ENCODE results near the gene PIEZO2. TPM values are rescaled to one million over a fixed set of nuclear protein-coding genes. Genes with fewer than 3 reads are reported as not detected.

PIEZO2 gene
- total RNA-seq, 3 donors from 2014 or later (not counting 1 experiment from before 2014, with no cell fraction given): not detected

- WGBS (ENCODE audit: insufficient coverage): 72% methylated on average over 7 of the region's 7 CpGs
- ATAC-seq: no peak
Observed at GRCh38 chr18:10690366-10690765, 459.0 kb downstream of the PIEZO2 start.

GRCh38 chr18:10690035-10690329 is 459.4 kb downstream of the PIEZO2 start:
- ATAC-seq: no peak
- no peak overlapping the region for H3K27ac Mint-ChIP-seq
- no peaks in the 10 kb centered on the region for H3K4me1 ChIP-seq (ENCODE audit: control insufficient read depth, insufficient read depth, low read length)
- H3K36me3 ChIP-seq (ENCODE audit: control insufficient read depth, insufficient read depth, low read length): no peaks in the 10 kb centered on the region
- no peaks in the 10 kb centered on the region for H3K9me3 ChIP-seq (ENCODE audit: control insufficient read depth, insufficient read depth, low read length)
- no peak for TF ChIP-seq CTCF (IDR thresholded peaks at IDR 0.05)
- H3K27me3 Mint-ChIP-seq (ENCODE audit: low read depth in 2 of 2): no peaks in the 10 kb centered on the region
- no peaks in the 10 kb centered on the region for H3K4me1 Mint-ChIP-seq
- no peak for DNase-seq
- no peak overlapping the region for H3K4me3 Mint-ChIP-seq
- no peaks in the 10 kb centered on the region for H3K27me3 ChIP-seq (ENCODE audit: control insufficient read depth, insufficient read depth, low read length)
- intact Hi-C loops (cut with micrococcal nuclease): no loop called here
- no peak overlapping the region for H3K27ac ChIP-seq (ENCODE audit: low read length)
- no peak overlapping the region for H3K4me3 ChIP-seq (ENCODE audit: low read length)
- H3K9me3 Mint-ChIP-seq: no peaks in the 10 kb centered on the region
- WGBS (ENCODE audit: insufficient coverage): 80% methylated on average over 4 of the region's 4 CpGs
- no peaks in the 10 kb centered on the region for H3K36me3 Mint-ChIP-seq

More at GRCh38 chr18:10690366-10690765, 459.0 kb downstream of the PIEZO2 start:
- Mint-ChIP-seq H3K9me3 (no peaks in the 10 kb centered on the region), H3K4me3 (no peak overlapping the region), H3K27ac (no peak overlapping the region), H3K27me3 (ENCODE audit: low read depth in 2 of 2) (no peaks in the 10 kb centered on the region), H3K36me3 (no peaks in the 10 kb centered on the region), H3K4me1 (no peaks in the 10 kb centered on the region)
- no peak overlapping the region for H3K4me3 ChIP-seq (ENCODE audit: low read length)
- H3K4me1 ChIP-seq (ENCODE audit: control insufficient read depth, insufficient read depth, low read length): no peaks in the 10 kb centered on the region
- no peak overlapping the region for H3K27ac ChIP-seq (ENCODE audit: low read length)
- no peaks in the 10 kb centered on the region for H3K36me3 ChIP-seq (ENCODE audit: control insufficient read depth, insufficient read depth, low read length)
- no peak for DNase-seq
- no peak for TF ChIP-seq CTCF (IDR thresholded peaks at IDR 0.05)
- intact Hi-C loops (cut with micrococcal nuclease): no loop called here
- H3K9me3 ChIP-seq (ENCODE audit: control insufficient read depth, insufficient read depth, low read length): no peaks in the 10 kb centered on the region
- no peaks in the 10 kb centered on the region for H3K27me3 ChIP-seq (ENCODE audit: control insufficient read depth, insufficient read depth, low read length)

- no peak overlapping the region for H3K4me3 Mint-ChIP-seq
- no peaks in the 10 kb centered on the region for H3K4me1 ChIP-seq (ENCODE audit: control insufficient read depth, insufficient read depth, low read length)
- 77% methylated on average over 9 of the region's 12 CpGs for WGBS (ENCODE audit: insufficient coverage)
- H3K9me3 ChIP-seq (ENCODE audit: control insufficient read depth, insufficient read depth, low read length): no peaks in the 10 kb centered on the region
- no peak for TF ChIP-seq CTCF (IDR thresholded peaks at IDR 0.05)
- H3K4me1 Mint-ChIP-seq: no peaks in the 10 kb centered on the region
- no peak overlapping the region for H3K27ac Mint-ChIP-seq
- H3K36me3 Mint-ChIP-seq: no peaks in the 10 kb centered on the region
- intact Hi-C loops (cut with micrococcal nuclease): no loop called here
- ATAC-seq: no peak
- no peak for DNase-seq
- H3K4me3 ChIP-seq (ENCODE audit: low read length): no peak overlapping the region
- no peaks in the 10 kb centered on the region for H3K9me3 Mint-ChIP-seq
- no peaks in the 10 kb centered on the region for H3K27me3 Mint-ChIP-seq (ENCODE audit: low read depth in 2 of 2)
- no peaks in the 10 kb centered on the region for H3K27me3 ChIP-seq (ENCODE audit: control insufficient read depth, insufficient read depth, low read length)
- no peaks in the 10 kb centered on the region for H3K36me3 ChIP-seq (ENCODE audit: control insufficient read depth, insufficient read depth, low read length)
- H3K27ac ChIP-seq (ENCODE audit: low read length): no peak overlapping the region
Observed at GRCh38 chr18:10689236-10690034, 459.9 kb downstream of the PIEZO2 start.

DNA sequence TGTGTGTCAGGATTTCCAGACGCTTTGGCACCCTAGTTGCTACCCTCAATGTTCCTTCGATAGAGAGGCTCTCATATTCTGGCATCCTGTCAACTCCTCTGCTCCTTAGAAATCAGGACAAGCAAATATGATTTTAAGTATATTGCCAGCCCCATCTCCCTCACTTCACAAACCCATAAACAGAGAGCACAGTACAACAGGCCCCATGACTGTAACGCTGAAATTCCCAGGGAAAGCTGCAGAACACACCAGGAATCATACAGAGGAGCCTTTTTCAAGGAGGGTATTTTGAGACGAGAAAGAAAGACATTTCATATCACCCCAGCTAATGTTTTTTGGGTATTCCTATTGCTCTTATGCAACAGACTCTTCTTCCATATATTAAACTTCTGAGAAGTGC is 460.6 kb downstream of the PIEZO2 start:
- H3K4me3 ChIP-seq (ENCODE audit: low read length): no peak overlapping the region
- H3K4me3 Mint-ChIP-seq: no peak overlapping the region
- ATAC-seq: no peak
- H3K27me3 ChIP-seq (ENCODE audit: control insufficient read depth, insufficient read depth, low read length): no peaks in the 10 kb centered on the region
- H3K4me1 Mint-ChIP-seq: no peaks in the 10 kb centered on the region
- H3K4me1 ChIP-seq (ENCODE audit: control insufficient read depth, insufficient read depth, low read length): no peaks in the 10 kb centered on the region
- no peaks in the 10 kb centered on the region for H3K36me3 ChIP-seq (ENCODE audit: control insufficient read depth, insufficient read depth, low read length)
- WGBS (ENCODE audit: insufficient coverage): 80% methylated on average over 3 of the region's 4 CpGs
- no peaks in the 10 kb centered on the region for H3K36me3 Mint-ChIP-seq
- no peak overlapping the region for H3K27ac Mint-ChIP-seq
- H3K9me3 Mint-ChIP-seq: no peaks in the 10 kb centered on the region
- no peaks in the 10 kb centered on the region for H3K9me3 ChIP-seq (ENCODE audit: control insufficient read depth, insufficient read depth, low read length)
- TF ChIP-seq CTCF (IDR thresholded peaks at IDR 0.05): no peak
- intact Hi-C loops (cut with micrococcal nuclease): no loop called here
- no peaks in the 10 kb centered on the region for H3K27me3 Mint-ChIP-seq (ENCODE audit: low read depth in 2 of 2)
- H3K27ac ChIP-seq (ENCODE audit: low read length): no peak overlapping the region
- DNase-seq: no peak
